Tibial nerve (tissue), 4 donors: Measurements from ENCODE around the gene PPFIBP1. TPM values are rescaled to one million over a fixed set of nuclear protein-coding genes. Genes with fewer than 3 reads are reported as not detected.
"Not testable (repeated sequence)": the region's sequence is repeated elsewhere in the genome, so short reads cannot be mapped to it uniquely, and the experiment has no call there.

ENCODE experiments used
- DNase-seq, 2 donors: peaks; one replicate each; pipeline ENCODE4 v3.0.0-alpha.2; 2019; ENCODE audit warnings: low spot score in 2 of 2
- H3K27ac ChIP-seq, 4 donors: fragments of 200-600 bp; sonication (generic) in 3 of 4; one replicate each; pipeline ENCODE4 v1.5.1; 2017 to 2019; ENCODE audit warnings: mild to moderate bottlenecking in 1 of 4
- H3K27me3 ChIP-seq, 2 donors: fragments of 200-600 bp; sonication (generic) in 1 of 2; one replicate each; pipeline versions ENCODE4 v1.5.1 to v1.6.0; 2017 to 2019
- H3K36me3 ChIP-seq, 3 donors: fragments of 200-600 bp; sonication (generic); one replicate each; pipeline ENCODE4 v1.5.1; 2018 to 2019
- H3K4me1 ChIP-seq, 4 donors: fragments of 200-600 bp; sonication (generic) in 3 of 4; one replicate each; pipeline ENCODE4 v1.5.1; 2017 to 2019
- H3K4me3 ChIP-seq, 4 donors: fragments of 200-600 bp; sonication (generic) in 3 of 4; one replicate each; pipeline ENCODE4 v1.5.1; 2017 to 2019; ENCODE audit warnings: mild to moderate bottlenecking in 1 of 4, moderate library complexity in 1 of 4
- H3K9me3 ChIP-seq, 4 donors: fragments of 200-600 bp; sonication (generic) in 3 of 4; one replicate each; pipeline ENCODE4 v1.5.1; 2017 to 2019
- CTCF ChIP-seq, 5 experiments: fragments of 200-600 bp in 3 of 5; fragments of 450-650 bp in 2 of 5; sonication (generic) in 3 of 5; IDR thresholded peaks; one replicate each; pipeline ENCODE4 v1.5.1; 2016 to 2019; ENCODE audit warnings: antibody characterized with exemption in 5 of 5, mild to moderate bottlenecking in 3 of 5, moderate library complexity in 2 of 5
- EP300 ChIP-seq, 2 donors: sonication (generic); formaldehyde crosslinking; IDR thresholded peaks; one replicate each; pipeline ENCODE4 v1.6.1; 2017; ENCODE audit warnings: antibody characterized with exemption in 2 of 2, mild to moderate bottlenecking in 1 of 2
- POLR2A ChIP-seq, 2 donors: fragments of 450-650 bp; IDR thresholded peaks; one replicate each; pipeline ENCODE4 v1.6.1; 2017; ENCODE audit warnings: antibody characterized with exemption in 2 of 2, mild to moderate bottlenecking in 2 of 2, moderate library complexity in 2 of 2
- WGBS, 2 donors: methylation state at CpG; one replicate each; pipeline ENCODE4 v1.1.5; 2018; 5-methylcytosine and 5-hydroxymethylcytosine counted together
- total RNA-seq, 4 donors: library from RNA; depleted of rRNA; stranded (reverse); fragments of >200 nt; gene quantifications; one replicate each; pipeline ENCODE4 v1.1.0, GENCODE V29; 2016

The PPFIBP1 gene
- total RNA-seq, 4 donors from 2014 or later = 56.9 to 110 (median 72.5) TPM

- H3K27ac ChIP-seq = no peak overlapping the region
- WGBS, 2 donors = 82 to 86% methylated on average over 4 of the region's 4 CpGs
- no peak for TF ChIP-seq CTCF (IDR thresholded peaks at IDR 0.05)
- no peak for TF ChIP-seq EP300 (IDR thresholded peaks at IDR 0.05)
- no peak for TF ChIP-seq POLR2A (IDR thresholded peaks at IDR 0.05)
- H3K4me3 ChIP-seq = no peak overlapping the region
- H3K9me3 ChIP-seq = no peaks in the 10 kb centered on the region
- peaks cover 0 to 58% (median 8%) of the 10 kb centered on the region in 4 donors for H3K4me1 ChIP-seq
- no peaks in the 10 kb centered on the region for H3K27me3 ChIP-seq
- H3K36me3 ChIP-seq = peaks cover 0 to 11% (median 0%) of the 10 kb centered on the region in 3 donors
- no peak for DNase-seq
These were observed 53.7 kb downstream of the PPFIBP1 start for GRCh38 chr12:27577688-27578087.

- no peak for DNase-seq
- no peak overlapping the region for H3K27ac ChIP-seq
- TF ChIP-seq CTCF (IDR thresholded peaks at IDR 0.05) (no peak), EP300 (IDR thresholded peaks at IDR 0.05) (no peak), POLR2A (IDR thresholded peaks at IDR 0.05) (no peak)
- H3K4me3 ChIP-seq = no peak overlapping the region
- 92 to 95% methylated on average over 7 of the region's 7 CpGs for WGBS, 2 donors
- peaks cover 0 to 58% (median 12%) of the 10 kb centered on the region in 4 donors for H3K4me1 ChIP-seq
- peaks cover 0 to 11% (median 0%) of the 10 kb centered on the region in 3 donors for H3K36me3 ChIP-seq
- H3K27me3 ChIP-seq = no peaks in the 10 kb centered on the region
- H3K9me3 ChIP-seq = no peaks in the 10 kb centered on the region
These were observed 54.8 kb downstream of the PPFIBP1 start for GRCh38 chr12:27578689-27579372.

- DNase-seq = no peak
- H3K9me3 ChIP-seq = no peaks in the 10 kb centered on the region
- TF ChIP-seq EP300 (IDR thresholded peaks at IDR 0.05) (no peak), POLR2A (IDR thresholded peaks at IDR 0.05) (no peak), CTCF (IDR thresholded peaks at IDR 0.05) (no peak)
- H3K4me3 ChIP-seq = no peak overlapping the region
- 89 to 91% methylated on average over 9 of the region's 9 CpGs for WGBS, 2 donors
- peaks cover 0 to 42% (median 12%) of the 10 kb centered on the region in 4 donors for H3K4me1 ChIP-seq
- no peaks in the 10 kb centered on the region for H3K27me3 ChIP-seq
- H3K36me3 ChIP-seq = peaks cover 0 to 11% (median 0%) of the 10 kb centered on the region in 3 donors
- no peak overlapping the region for H3K27ac ChIP-seq
These were observed 56.7 kb downstream of the PPFIBP1 start for GRCh38 chr12:27580561-27581330.

- not testable (repeated sequence) for DNase-seq, H3K9me3 ChIP-seq, H3K4me3 ChIP-seq, H3K27me3 ChIP-seq, H3K27ac ChIP-seq
- Histone ChIP-seq H3K4me1 (peaks cover 0 to 36% (median 11%) of the 10 kb centered on the region in 4 donors), H3K36me3 (peaks cover 0 to 11% (median 0%) of the 10 kb centered on the region in 3 donors)
- 92 to 94% methylated on average over 1 of the region's 1 CpG for WGBS, 2 donors
These were observed 57.3 kb downstream of the PPFIBP1 start for GRCh38 chr12:27581331-27581671.

GRCh38 chr12:27581833-27582232 is 57.8 kb downstream of the PPFIBP1 start:
- DNase-seq, H3K4me3 ChIP-seq, H3K27me3 ChIP-seq, H3K27ac ChIP-seq, H3K9me3 ChIP-seq: not testable (repeated sequence)
- peaks cover 0 to 31% (median 9%) of the 10 kb centered on the region in 4 donors for H3K4me1 ChIP-seq
- 75 to 83% methylated on average over 3 of the region's 3 CpGs for WGBS, 2 donors
- peaks cover 0 to 11% (median 0%) of the 10 kb centered on the region in 3 donors for H3K36me3 ChIP-seq

- H3K4me1 ChIP-seq = peaks cover 0 to 25% (median 7%) of the 10 kb centered on the region in 4 donors
- peak overlapping the region in 1 of 4 donors; percentile 62 for H3K27ac ChIP-seq
- H3K36me3 ChIP-seq = peaks cover 0 to 11% (median 0%) of the 10 kb centered on the region in 3 donors
- not testable (repeated sequence) for H3K9me3 ChIP-seq, DNase-seq, H3K27me3 ChIP-seq, H3K4me3 ChIP-seq
- WGBS, 2 donors = 67 to 78% methylated on average over 5 of the region's 5 CpGs
These were observed 58.4 kb downstream of the PPFIBP1 start for GRCh38 chr12:27582445-27582844.
